Choroid plexus epithelial cell (primary cell): ENCODE results near the gene KRT31.
"Not testable (repeated sequence)": the region's sequence is repeated elsewhere in the genome, so short reads cannot be mapped to it uniquely, and the experiment has no call there.

Experiments used
- DNase-seq: peaks from one replicate; pipeline ENCODE4 v3.0.0-alpha.2; 2010; ENCODE audit warnings: low read depth
- H3K4me3 ChIP-seq: 2 replicates; pipeline ENCODE4 v1.5.1; 2011; ENCODE audit warnings: low read depth, mild to moderate bottlenecking, control low read depth, low read length, moderate library complexity
- TF ChIP-seq, protein P1 (sequence below): conservative IDR thresholded peaks from 2 replicates; pipeline ENCODE4 v1.5.1; 2011; ENCODE audit warnings: low read depth, mild to moderate bottlenecking, control low read depth, inconsistent platforms, low read length, moderate library complexity

Gene KRT31

DNA sequence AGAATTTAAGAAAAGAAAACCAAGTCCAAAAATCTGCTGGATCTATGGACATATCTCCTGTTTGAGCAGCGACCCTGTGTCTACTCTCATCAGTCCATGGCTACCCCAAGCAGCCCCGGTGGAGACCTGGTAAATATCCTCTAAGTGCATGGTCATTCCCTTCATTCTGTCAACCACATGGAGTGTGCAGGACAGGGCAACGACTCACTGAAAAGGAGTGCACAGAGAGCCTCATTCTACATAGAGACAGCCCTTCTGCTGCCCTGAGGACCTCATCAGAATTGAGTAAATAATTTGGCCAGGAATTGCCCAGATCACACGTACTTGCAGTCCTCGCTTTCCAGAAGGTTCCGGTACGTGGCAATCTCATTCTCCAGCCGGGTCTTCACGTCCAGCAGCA, 40.4 kb upstream of the KRT31 start:
- TF ChIP-seq, protein P1, sequence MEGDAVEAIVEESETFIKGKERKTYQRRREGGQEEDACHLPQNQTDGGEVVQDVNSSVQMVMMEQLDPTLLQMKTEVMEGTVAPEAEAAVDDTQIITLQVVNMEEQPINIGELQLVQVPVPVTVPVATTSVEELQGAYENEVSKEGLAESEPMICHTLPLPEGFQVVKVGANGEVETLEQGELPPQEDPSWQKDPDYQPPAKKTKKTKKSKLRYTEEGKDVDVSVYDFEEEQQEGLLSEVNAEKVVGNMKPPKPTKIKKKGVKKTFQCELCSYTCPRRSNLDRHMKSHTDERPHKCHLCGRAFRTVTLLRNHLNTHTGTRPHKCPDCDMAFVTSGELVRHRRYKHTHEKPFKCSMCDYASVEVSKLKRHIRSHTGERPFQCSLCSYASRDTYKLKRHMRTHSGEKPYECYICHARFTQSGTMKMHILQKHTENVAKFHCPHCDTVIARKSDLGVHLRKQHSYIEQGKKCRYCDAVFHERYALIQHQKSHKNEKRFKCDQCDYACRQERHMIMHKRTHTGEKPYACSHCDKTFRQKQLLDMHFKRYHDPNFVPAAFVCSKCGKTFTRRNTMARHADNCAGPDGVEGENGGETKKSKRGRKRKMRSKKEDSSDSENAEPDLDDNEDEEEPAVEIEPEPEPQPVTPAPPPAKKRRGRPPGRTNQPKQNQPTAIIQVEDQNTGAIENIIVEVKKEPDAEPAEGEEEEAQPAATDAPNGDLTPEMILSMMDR: no peak
- DNase-seq: no peak
- no peak overlapping the region for H3K4me3 ChIP-seq

GRCh38 chr17:41437254-41437653, 39.8 kb upstream of the KRT31 start:
- DNase-seq: no peak
- H3K4me3 ChIP-seq: no peak overlapping the region
- TF ChIP-seq, protein P1: no peak

- peak; percentile 30 for DNase-seq
- H3K4me3 ChIP-seq: no peak overlapping the region
- TF ChIP-seq, protein P1: no peak
Measured at GRCh38 chr17:41434415-41434814, 37.0 kb upstream of the KRT31 start.

DNA sequence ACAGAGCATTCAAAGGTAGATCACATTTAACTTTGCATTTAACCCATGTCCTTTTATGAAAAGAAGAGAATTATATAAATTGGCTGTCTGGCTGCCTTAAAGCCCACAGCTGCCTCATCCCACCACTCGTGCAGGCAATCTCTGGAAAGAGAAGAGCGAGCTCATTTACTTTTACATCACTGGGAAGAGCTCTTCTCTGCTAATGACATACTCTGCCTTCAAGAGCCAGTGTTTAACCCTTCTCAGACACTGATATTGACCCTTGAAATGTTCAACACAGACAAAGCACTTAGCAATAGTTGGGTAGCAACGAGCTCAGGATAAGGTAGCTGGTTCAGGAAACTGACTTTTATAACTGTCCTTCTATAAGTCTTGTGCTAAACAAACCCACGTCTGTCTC, 36.6 kb upstream of the KRT31 start:
- TF ChIP-seq, protein P1: no peak
- no peak for DNase-seq
- H3K4me3 ChIP-seq: no peak overlapping the region

GRCh38 chr17:41433586-41433985, 36.2 kb upstream of the KRT31 start:
- H3K4me3 ChIP-seq: no peak overlapping the region
- TF ChIP-seq, protein P1: no peak
- DNase-seq: no peak

GRCh38 chr17:41430376-41430775, 33.0 kb upstream of the KRT31 start:
- DNase-seq, H3K4me3 ChIP-seq: not testable (repeated sequence)

- TF ChIP-seq, protein P1: no peak
Measured at GRCh38 chr17:41429667-41430066, 32.3 kb upstream of the KRT31 start.

GRCh38 chr17:41428591-41429291, 31.3 kb upstream of the KRT31 start:
- TF ChIP-seq, protein P1: no peak
- DNase-seq: no peak

More at GRCh38 chr17:41429667-41430066, 32.3 kb upstream of the KRT31 start:
- DNase-seq: no peak
- H3K4me3 ChIP-seq: no peak overlapping the region

More at GRCh38 chr17:41428591-41429291, 31.3 kb upstream of the KRT31 start:
- no peak overlapping the region for H3K4me3 ChIP-seq
